Vagina (tissue), 2 donors: ENCODE data around the gene MAP3K9. TPM values are rescaled to one million over a fixed set of nuclear protein-coding genes. Genes with fewer than 3 reads are reported as not detected.

ENCODE experiments used
- DNase-seq, 2 donors: peaks; one replicate each; pipeline ENCODE4 v3.0.0-alpha.2; 2017; ENCODE audit errors: extremely low spot score in 2 of 2
- H3K27ac ChIP-seq: fragments of 200-600 bp; sonication (generic); one replicate; pipeline ENCODE4 v1.5.1; 2019
- H3K27me3 ChIP-seq: fragments of 200-600 bp; sonication (generic); one replicate; pipeline ENCODE4 v1.5.1; 2019
- H3K36me3 ChIP-seq, 2 donors: fragments of 200-600 bp; sonication (generic); one replicate each; pipeline ENCODE4 v1.5.1; 2017 to 2019
- H3K4me1 ChIP-seq: fragments of 200-600 bp; sonication (generic); one replicate; pipeline ENCODE4 v1.5.1; 2019
- H3K4me3 ChIP-seq, 2 donors: fragments of 200-600 bp; sonication (generic); 1 replicate in 1 of 2; 2 replicates in 1 of 2; pipeline ENCODE4 v1.5.1; 2016 to 2019
- H3K9me3 ChIP-seq: fragments of 200-600 bp; sonication (generic); one replicate; pipeline ENCODE4 v1.5.1; 2019
- CTCF ChIP-seq, 3 experiments: fragments of 450-650 bp in 2 of 3; fragments of 200-600 bp in 1 of 3; sonication (generic) in 1 of 3; IDR thresholded peaks; one replicate each; pipeline ENCODE4 v1.5.1; 2017 to 2019; ENCODE audit warnings: antibody characterized with exemption in 3 of 3, mild to moderate bottlenecking in 2 of 3, moderate library complexity in 2 of 3
- POLR2A ChIP-seq, 2 donors: fragments of 450-650 bp; IDR thresholded peaks; one replicate each; pipeline ENCODE4 v1.6.1; 2017; ENCODE audit warnings: antibody characterized with exemption in 2 of 2, mild to moderate bottlenecking in 2 of 2, moderate library complexity in 2 of 2
- POLR2AphosphoS5 ChIP-seq, 2 donors: sonication (generic); formaldehyde crosslinking; IDR thresholded peaks; one replicate each; pipeline ENCODE4 v1.9.0; 2017; ENCODE audit warnings: antibody characterized with exemption in 2 of 2, mild to moderate bottlenecking in 2 of 2, low read depth in 1 of 2; ENCODE audit not compliant: insufficient read depth in 1 of 2
- intact Hi-C: fragments of 100-400 bp; cut with DNase I; formaldehyde crosslinking; loops from one replicate; pipeline ENCODE4 v1.15.1; 2023
- total RNA-seq: library from RNA; depleted of rRNA; stranded (reverse); fragments of >200 nt; gene quantifications from one replicate; pipeline ENCODE4 v1.2.3, GENCODE V29; 2016

The MAP3K9 gene
- total RNA-seq, 1 donor from 2014 or later: 11.5 TPM

- TF ChIP-seq POLR2AphosphoS5 (IDR thresholded peaks at IDR 0.05; ENCODE audit: insufficient read depth in 1 of 2, low read depth in 1 of 2) (peak in 1 of 2 donors; percentile 54), CTCF (IDR thresholded peaks at IDR 0.05) (no peak), POLR2A (IDR thresholded peaks at IDR 0.05) (no peak)
- intact Hi-C loops: no loop called here
- peak overlapping the region; percentile 44 for H3K27ac ChIP-seq
- peaks cover 2% of the 10 kb centered on the region for H3K4me1 ChIP-seq
- H3K9me3 ChIP-seq: no peaks in the 10 kb centered on the region
- H3K36me3 ChIP-seq: no peaks in the 10 kb centered on the region
- H3K4me3 ChIP-seq: no peak overlapping the region
- no peaks in the 10 kb centered on the region for H3K27me3 ChIP-seq
- DNase-seq: no peak
Measured at GRCh38 chr14:70731447-70732239, 77.7 kb downstream of the MAP3K9 start.

- H3K27ac ChIP-seq: no peak overlapping the region
Measured at GRCh38 chr14:70730393-70730792, 78.9 kb downstream of the MAP3K9 start.

GRCh38 chr14:70726651-70727375 is 82.5 kb downstream of the MAP3K9 start:
- no peak for TF ChIP-seq POLR2AphosphoS5 (IDR thresholded peaks at IDR 0.05; ENCODE audit: insufficient read depth in 1 of 2, low read depth in 1 of 2)
- no peak for TF ChIP-seq CTCF (IDR thresholded peaks at IDR 0.05)
- no peak for TF ChIP-seq POLR2A (IDR thresholded peaks at IDR 0.05)
- intact Hi-C loops: no loop called here
- H3K27ac ChIP-seq: no peak overlapping the region
- H3K4me1 ChIP-seq: peaks cover 5% of the 10 kb centered on the region
- no peak overlapping the region for H3K4me3 ChIP-seq
- no peaks in the 10 kb centered on the region for H3K36me3 ChIP-seq
- no peak for DNase-seq
- no peaks in the 10 kb centered on the region for H3K27me3 ChIP-seq
- H3K9me3 ChIP-seq: no peaks in the 10 kb centered on the region

More at GRCh38 chr14:70730393-70730792, 78.9 kb downstream of the MAP3K9 start:
- intact Hi-C loops: no loop called here
- Histone ChIP-seq H3K36me3 (no peaks in the 10 kb centered on the region), H3K9me3 (no peaks in the 10 kb centered on the region), H3K27me3 (no peaks in the 10 kb centered on the region), H3K4me3 (no peak overlapping the region), H3K4me1 (peaks cover 5% of the 10 kb centered on the region)
- TF ChIP-seq POLR2AphosphoS5 (IDR thresholded peaks at IDR 0.05; ENCODE audit: insufficient read depth in 1 of 2, low read depth in 1 of 2) (no peak), POLR2A (IDR thresholded peaks at IDR 0.05) (no peak), CTCF (IDR thresholded peaks at IDR 0.05) (no peak)
- DNase-seq: no peak

- no peak for DNase-seq
- no peaks in the 10 kb centered on the region for H3K27me3 ChIP-seq
- TF ChIP-seq CTCF (IDR thresholded peaks at IDR 0.05) (no peak), POLR2A (IDR thresholded peaks at IDR 0.05) (no peak), POLR2AphosphoS5 (IDR thresholded peaks at IDR 0.05; ENCODE audit: insufficient read depth in 1 of 2, low read depth in 1 of 2) (no peak)
- H3K9me3 ChIP-seq: no peaks in the 10 kb centered on the region
- no peak overlapping the region for H3K27ac ChIP-seq
- H3K4me3 ChIP-seq: no peak overlapping the region
- H3K36me3 ChIP-seq: no peaks in the 10 kb centered on the region
- H3K4me1 ChIP-seq: peaks cover 5% of the 10 kb centered on the region
- intact Hi-C loops: no loop called here
Measured at GRCh38 chr14:70724944-70725343, 84.4 kb downstream of the MAP3K9 start.

GRCh38 chr14:70724110-70724509 is 85.2 kb downstream of the MAP3K9 start:
- TF ChIP-seq POLR2A (IDR thresholded peaks at IDR 0.05): no peak
- TF ChIP-seq POLR2AphosphoS5 (IDR thresholded peaks at IDR 0.05; ENCODE audit: insufficient read depth in 1 of 2, low read depth in 1 of 2): no peak
- TF ChIP-seq CTCF (IDR thresholded peaks at IDR 0.05): no peak
- DNase-seq: no peak
- H3K27me3 ChIP-seq: no peaks in the 10 kb centered on the region
- no peak overlapping the region for H3K4me3 ChIP-seq
- intact Hi-C loops: no loop called here
- peaks cover 5% of the 10 kb centered on the region for H3K4me1 ChIP-seq
- no peak overlapping the region for H3K27ac ChIP-seq
- no peaks in the 10 kb centered on the region for H3K9me3 ChIP-seq
- H3K36me3 ChIP-seq: no peaks in the 10 kb centered on the region
